Fibroblast of mammary gland (primary cell): Measurements from ENCODE around the gene UNC5B.

ENCODE experiments used
- DNase-seq: peaks from one replicate; pipeline ENCODE4 v3.0.0-alpha.2; 2010; ENCODE audit warnings: low read depth
- H3K4me3 ChIP-seq: 2 replicates; pipeline ENCODE4 v1.5.1; 2011; ENCODE audit warnings: low read depth, mild to moderate bottlenecking, low read length, moderate library complexity; ENCODE audit not compliant: control insufficient read depth
- TF ChIP-seq, protein P1 (sequence below): conservative IDR thresholded peaks from 2 replicates; pipeline ENCODE4 v1.5.1; 2011; ENCODE audit warnings: low read depth, low read length, inconsistent platforms; ENCODE audit not compliant: control insufficient read depth, insufficient read depth

UNC5B gene

DNA sequence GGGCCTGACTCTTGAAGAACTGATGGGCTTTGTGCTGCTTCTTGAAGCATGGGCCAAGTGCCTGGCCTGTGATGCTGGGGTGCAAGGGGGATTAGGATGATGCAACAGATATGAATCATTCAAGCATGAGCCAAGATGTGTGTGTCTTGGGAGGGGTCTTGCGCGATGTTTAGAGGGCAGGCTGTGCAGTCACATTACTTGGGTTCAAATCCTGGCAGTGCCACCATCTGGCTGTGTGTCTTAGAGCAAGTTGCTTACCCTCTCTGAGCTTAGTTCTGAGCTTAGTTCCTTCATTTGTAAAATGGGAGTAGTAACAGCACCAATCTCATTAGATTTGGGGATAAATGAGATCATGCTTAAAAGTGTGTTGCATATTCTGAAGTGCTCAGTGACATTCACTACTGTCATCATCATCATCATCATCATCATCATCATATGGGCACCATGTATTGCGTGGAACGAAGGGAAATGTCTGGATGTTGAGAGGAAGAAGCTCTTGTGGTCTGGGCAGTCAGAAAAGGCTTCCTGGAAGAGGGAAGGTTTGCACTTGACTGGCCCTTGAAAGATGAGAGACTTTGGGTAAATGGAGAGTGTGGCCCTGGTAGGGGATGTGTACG lies 9.3 kb downstream of the UNC5B start:
- TF ChIP-seq, protein P1, sequence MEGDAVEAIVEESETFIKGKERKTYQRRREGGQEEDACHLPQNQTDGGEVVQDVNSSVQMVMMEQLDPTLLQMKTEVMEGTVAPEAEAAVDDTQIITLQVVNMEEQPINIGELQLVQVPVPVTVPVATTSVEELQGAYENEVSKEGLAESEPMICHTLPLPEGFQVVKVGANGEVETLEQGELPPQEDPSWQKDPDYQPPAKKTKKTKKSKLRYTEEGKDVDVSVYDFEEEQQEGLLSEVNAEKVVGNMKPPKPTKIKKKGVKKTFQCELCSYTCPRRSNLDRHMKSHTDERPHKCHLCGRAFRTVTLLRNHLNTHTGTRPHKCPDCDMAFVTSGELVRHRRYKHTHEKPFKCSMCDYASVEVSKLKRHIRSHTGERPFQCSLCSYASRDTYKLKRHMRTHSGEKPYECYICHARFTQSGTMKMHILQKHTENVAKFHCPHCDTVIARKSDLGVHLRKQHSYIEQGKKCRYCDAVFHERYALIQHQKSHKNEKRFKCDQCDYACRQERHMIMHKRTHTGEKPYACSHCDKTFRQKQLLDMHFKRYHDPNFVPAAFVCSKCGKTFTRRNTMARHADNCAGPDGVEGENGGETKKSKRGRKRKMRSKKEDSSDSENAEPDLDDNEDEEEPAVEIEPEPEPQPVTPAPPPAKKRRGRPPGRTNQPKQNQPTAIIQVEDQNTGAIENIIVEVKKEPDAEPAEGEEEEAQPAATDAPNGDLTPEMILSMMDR = no peak
- DNase-seq = peak; percentile 32
- H3K4me3 ChIP-seq = no peak overlapping the region

DNA sequence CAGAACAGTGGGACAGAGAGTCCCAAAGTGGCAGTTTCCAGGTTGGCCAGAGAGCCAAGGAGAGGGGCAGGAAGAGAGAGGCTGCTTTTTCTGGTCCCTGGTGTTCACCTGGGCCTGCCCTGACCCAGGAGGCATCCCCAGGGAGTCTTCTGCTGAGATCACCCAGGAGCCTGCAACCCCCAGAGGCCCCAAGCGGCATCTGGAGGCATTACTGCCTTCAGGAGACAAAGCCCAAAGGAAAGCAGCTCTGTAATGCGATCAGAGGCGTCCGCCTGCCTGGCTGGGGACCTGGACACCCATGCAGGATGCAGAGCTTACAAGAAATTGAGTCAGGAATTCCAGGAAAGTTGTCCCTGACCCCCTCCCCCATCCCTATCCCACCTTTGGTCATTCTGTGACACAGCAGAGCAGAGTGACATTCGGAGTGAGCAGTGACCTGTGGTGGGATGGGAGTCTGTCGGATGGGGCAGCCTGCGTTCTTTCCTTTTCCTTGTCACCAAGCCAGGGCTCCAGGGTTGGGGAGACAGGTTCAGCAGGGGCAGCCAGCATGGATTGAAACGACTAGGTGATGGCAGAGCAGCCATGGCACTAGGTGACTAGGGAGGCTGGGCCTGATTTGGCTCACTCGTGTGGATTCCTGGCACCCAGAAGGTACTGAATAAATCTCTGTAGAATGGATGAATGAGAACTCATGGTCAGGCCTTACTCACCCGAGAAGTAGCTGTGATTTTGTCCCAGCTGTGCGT lies 10.4 kb downstream of the UNC5B start:
- no peak overlapping the region for H3K4me3 ChIP-seq
- DNase-seq = peak; percentile 44
- TF ChIP-seq, protein P1 = no peak

- no peak overlapping the region for H3K4me3 ChIP-seq
- no peak for DNase-seq
- TF ChIP-seq, protein P1 = no peak
Measured at GRCh38 chr10:71223347-71224058, 11.1 kb downstream of the UNC5B start.

- DNase-seq = no peak
- TF ChIP-seq, protein P1 = no peak
- no peak overlapping the region for H3K4me3 ChIP-seq
Measured at GRCh38 chr10:71225291-71226058, 13.1 kb downstream of the UNC5B start.

GRCh38 chr10:71228875-71229675 lies 16.7 kb downstream of the UNC5B start:
- TF ChIP-seq, protein P1 = no peak
- DNase-seq = no peak

More at GRCh38 chr10:71228875-71229675, 16.7 kb downstream of the UNC5B start:
- no peak overlapping the region for H3K4me3 ChIP-seq
